ENCODE results near the gene CCDC200.
"Not testable (repeated sequence)": the region's sequence is repeated elsewhere in the genome, so short reads cannot be mapped to it uniquely, and the experiment has no call there.

CCDC200 gene

GRCh38 chr17:43228020-43228782 lies at the start of gene CCDC200:
TSS of gene CCDC200 (minus strand) at chr17:43228623. CDS start at chr17:43228554, 69 bp downstream.
- DNase-seq (ENCODE audit: low read depth) = not testable (repeated sequence)

DNA sequence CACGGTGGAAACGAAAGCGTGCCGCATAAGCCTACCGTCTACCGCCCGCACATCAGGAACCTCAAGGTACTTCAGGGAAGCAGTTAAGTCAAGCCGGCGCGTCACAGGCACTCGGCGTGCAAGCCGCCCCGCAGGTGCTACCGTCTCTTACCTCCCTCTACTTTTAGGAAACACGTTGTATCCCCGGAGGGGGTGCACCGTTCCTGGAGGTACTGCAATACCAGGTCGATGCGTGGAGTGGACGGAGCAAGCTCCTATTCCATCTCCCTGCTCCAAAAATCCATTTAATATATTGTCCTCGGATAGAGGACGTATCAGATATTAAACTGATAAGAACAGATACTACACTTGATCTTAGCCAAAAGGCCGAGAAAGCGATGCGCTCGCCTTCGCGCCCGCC lies 44.5 kb upstream of the CCDC200 start:
- not testable (repeated sequence) for DNase-seq (ENCODE audit: low read depth)

GRCh38 chr17:43272483-43272882 lies 44.1 kb upstream of the CCDC200 start:
- not testable (repeated sequence) for DNase-seq (ENCODE audit: low read depth)

DNA sequence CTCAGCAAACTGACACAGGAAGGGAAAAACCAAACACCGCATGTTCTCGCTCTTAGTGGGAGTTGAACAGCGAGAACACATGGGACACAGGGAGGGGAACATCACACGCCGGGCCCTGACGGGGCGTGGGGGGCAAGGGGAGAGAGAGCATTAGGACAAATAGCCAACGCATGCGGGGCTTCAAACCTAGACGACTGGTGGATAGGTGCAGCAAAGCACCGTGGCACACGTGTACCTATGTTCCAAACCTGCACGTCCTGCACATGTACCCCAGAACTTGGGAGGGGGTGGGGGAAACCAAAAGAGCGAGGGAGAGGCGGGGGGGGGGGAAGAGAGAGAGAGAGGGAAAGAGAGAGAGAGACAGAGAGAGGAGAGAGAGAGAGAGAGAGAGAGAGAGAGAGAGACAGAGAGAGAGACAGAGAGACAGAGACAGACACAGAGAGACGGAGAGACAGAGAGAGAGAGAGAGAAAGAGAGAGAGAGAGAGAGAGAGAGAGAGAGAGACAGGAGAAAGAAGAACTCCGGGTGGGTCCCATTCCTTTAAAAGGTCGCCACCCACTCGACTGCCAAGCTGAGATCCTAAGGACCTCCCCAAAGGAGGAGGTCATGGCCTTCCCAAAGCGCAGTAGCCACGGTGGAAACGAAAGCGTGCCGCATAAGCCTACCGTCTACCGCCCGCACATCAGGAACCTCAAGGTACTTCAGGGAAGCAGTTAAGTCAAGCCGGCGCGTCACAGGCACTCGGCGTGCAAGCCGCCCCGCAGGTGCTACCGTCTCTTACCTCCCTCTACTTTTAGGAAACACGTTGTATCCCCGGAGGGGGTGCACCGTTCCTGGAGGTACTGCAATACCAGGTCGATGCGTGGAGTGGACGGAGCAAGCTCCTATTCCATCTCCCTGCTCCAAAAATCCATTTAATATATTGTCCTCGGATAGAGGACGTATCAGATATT lies 42.4 kb upstream of the CCDC200 start:
- DNase-seq (ENCODE audit: low read depth) = not testable (repeated sequence)

DNA sequence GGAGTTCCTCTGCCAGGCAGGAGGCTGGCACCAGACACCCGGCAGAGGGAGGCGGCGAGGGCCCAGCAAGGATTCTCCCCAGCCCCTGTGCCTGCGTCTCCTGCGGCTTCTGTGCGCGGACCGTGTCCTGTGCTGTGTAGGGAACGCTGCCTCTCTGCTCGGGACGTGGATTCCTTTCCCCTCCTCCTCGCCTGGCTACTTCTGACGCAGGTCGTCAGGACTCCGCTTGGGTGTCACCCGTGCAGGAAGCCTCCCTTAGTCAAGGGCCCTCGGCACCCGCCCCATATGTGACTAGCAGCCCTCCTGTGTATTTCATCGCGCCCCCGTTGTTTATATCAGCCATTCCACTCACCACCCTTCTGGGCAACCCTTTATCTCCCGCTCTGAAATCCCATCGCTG lies 18.0 kb upstream of the CCDC200 start:
- DNase-seq (ENCODE audit: low read depth) = not testable (repeated sequence)

GRCh38 chr17:43240596-43241352 lies 12.4 kb upstream of the CCDC200 start:
- not testable (repeated sequence) for DNase-seq (ENCODE audit: low read depth)

DNA sequence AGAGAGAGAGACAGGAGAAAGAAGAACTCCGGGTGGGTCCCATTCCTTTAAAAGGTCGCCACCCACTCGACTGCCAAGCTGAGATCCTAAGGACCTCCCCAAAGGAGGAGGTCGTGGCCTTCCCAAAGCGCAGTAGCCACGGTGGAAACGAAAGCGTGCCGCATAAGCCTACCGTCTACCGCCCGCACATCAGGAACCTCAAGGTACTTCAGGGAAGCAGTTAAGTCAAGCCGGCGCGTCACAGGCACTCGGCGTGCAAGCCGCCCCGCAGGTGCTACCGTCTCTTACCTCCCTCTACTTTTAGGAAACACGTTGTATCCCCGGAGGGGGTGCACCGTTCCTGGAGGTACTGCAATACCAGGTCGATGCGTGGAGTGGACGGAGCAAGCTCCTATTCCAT lies 11.2 kb upstream of the CCDC200 start:
- not testable (repeated sequence) for DNase-seq (ENCODE audit: low read depth)

- DNase-seq (ENCODE audit: low read depth) = not testable (repeated sequence)
Observed at GRCh38 chr17:43233877-43234276, 5.5 kb upstream of the CCDC200 start, which contains the start of gene RNU2-1. TSS of gene RNU2-1 (minus strand) at chr17:43233977.

DNA sequence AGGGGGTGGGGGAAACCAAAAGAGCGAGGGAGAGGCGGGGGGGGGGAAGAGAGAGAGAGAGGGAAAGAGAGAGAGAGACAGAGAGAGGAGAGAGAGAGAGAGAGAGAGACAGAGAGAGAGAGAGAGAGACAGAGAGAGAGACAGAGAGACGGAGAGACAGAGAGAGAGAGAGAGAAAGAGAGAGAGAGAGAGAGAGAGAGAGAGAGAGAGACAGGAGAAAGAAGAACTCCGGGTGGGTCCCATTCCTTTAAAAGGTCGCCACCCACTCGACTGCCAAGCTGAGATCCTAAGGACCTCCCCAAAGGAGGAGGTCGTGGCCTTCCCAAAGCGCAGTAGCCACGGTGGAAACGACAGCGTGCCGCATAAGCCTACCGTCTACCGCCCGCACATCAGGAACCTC lies 4.8 kb upstream of the CCDC200 start:
- not testable (repeated sequence) for DNase-seq (ENCODE audit: low read depth)

- not testable (repeated sequence) for DNase-seq (ENCODE audit: low read depth)
Observed at GRCh38 chr17:43232021-43232699, 3.7 kb upstream of the CCDC200 start.

- not testable (repeated sequence) for DNase-seq (ENCODE audit: low read depth)
Observed at GRCh38 chr17:43231205-43232020, 3.0 kb upstream of the CCDC200 start.

DNA sequence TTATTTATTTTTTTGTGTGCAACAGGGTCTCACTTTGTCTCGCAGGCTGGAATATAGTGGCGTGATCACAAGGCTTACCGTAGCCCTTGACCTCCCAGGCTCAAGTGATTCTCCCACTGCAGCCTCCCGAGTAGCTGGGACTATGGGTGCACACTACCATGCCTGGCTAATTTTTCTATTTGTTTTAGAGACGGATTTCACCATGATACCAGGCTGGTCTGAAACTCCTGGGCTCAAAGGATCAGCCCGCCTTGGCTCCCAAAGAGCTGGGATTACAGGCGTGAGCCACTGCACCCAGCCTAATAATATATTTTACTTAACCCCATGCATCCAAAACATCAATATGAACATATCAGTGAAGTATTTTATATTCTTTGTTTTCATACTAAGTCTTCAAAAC lies 2.0 kb downstream of the CCDC200 start:
- no peak for DNase-seq (ENCODE audit: low read depth)

DNA sequence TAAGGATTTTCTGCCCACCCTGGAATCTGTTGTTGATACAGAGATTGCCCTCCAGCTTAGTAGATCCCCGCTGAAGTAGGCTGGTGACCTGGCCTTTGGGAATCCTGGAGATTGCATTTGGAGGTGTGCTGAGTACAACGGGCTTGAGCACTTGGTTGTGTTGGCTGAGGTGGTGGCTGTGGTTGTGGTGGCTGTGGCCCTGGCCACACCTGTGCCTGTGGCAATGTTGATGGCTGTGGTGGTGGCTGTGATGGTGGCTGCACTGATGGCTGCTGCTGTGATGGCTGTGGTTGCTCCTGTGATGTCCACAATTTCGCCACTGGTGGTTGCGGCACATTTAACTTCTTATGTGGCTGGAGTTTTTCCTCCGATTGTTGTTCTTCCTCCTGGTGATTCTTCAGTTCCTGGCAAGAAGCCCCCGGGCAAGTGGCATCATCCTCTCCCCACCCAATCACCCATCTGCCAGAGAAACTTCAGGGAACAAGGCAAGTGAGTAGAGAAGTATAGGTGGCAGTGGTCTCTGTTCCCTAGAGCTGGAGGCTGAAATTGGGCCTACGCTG lies 4.2 kb downstream of the CCDC200 start:
- DNase-seq (ENCODE audit: low read depth) = no peak

- DNase-seq (ENCODE audit: low read depth) = no peak
Observed at GRCh38 chr17:43220511-43221125, 7.8 kb downstream of the CCDC200 start.

DNA sequence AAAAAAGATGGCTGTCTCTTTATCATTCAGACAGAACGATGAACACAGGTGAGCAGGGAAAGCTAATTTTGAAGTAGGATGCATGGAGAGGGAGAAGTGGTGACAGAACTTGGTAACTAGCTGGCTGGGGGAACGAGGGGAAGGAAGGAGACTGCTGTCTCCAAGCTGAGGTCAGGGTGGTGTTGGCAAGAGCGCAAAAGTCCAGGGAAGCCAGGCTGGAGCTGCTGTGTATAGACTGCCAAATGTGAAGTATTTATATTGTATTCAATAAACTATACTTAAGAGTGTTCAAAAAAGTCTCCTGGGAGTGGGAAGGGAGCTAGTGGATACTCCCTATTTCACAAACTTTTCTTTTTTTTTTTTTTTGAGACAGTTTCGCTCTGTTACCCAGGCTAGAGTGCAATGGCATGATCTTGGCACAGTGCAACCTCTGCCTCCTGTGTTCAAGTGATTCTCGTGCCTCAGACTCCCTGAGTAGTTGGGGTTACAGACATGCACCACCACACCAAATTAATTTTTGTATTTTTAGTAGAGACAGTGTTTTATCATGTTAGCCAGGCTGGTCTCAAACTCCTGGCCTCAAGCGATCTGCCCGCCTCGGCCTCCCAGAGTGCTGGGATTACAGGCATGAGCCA lies 8.6 kb downstream of the CCDC200 start:
- no peak for DNase-seq (ENCODE audit: low read depth)

- DNase-seq (ENCODE audit: low read depth) = no peak
Observed at GRCh38 chr17:43219001-43219400, 9.4 kb downstream of the CCDC200 start.

GRCh38 chr17:43217614-43218087 lies 10.8 kb downstream of the CCDC200 start:
- DNase-seq (ENCODE audit: low read depth) = no peak

DNA sequence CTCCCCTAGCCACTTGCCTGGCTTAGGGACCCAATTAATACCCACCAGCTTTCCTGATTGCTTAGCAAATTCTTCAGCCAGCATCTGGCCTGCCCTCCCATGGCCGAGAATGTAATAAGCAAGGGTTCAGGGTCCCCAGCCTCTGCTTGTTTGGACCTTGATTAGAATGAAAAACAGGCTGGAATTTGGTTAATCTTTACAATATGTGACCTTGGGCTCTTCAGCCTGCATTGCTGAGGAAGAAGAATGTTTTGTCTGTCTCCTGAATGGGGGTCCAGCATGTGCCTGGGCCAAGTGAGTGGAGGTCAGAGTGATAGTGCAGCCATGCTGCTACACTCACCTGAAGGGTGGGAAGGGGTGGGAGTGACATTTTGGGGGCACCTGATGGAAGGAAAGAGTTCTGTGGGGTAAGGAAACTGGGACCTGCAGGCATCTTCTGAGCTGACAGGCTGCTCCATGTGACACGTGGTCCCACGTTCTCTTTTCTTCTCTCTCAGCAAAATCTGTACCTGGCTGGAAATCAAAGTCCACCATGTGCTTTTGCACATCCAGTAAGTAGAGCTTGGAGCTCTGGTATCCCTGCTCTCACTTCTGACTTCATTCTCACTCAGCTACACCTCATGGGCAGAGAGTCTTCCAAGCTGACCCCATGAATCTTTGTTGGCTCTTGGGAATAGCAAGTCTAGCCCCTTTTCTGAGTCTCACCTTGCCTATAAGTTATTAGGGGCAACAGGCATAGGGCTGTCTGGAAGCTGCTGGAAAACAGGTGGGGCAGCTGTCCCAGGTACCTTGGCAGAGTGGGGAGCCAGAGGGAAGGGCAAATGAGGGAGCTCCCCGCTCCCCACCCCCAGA lies 11.4 kb downstream of the CCDC200 start:
- DNase-seq (ENCODE audit: low read depth) = no peak
